DOHH2 (cell line): ENCODE measurements around the gene HOXC6.

Source experiments
- H3F3A ChIP-seq: fragments of 200-600 bp; sonication (generic), shearing (Covaris generic); 2 replicates; pipeline ENCODE4 v1.6.0; 2016; ENCODE audit warnings: antibody characterized with exemption, mild to moderate bottlenecking; ENCODE audit not compliant: control insufficient read depth, insufficient read depth
- H3K27ac ChIP-seq: fragments of 200-600 bp; sonication (generic); 2 replicates; pipeline ENCODE4 v1.5.1; 2014; ENCODE audit warnings: low read depth, mild to moderate bottlenecking, low read length, moderate library complexity
- H3K27me3 ChIP-seq: fragments of 200-600 bp; sonication (generic); 2 replicates; pipeline ENCODE4 v1.6.1; 2014; ENCODE audit warnings: mild to moderate bottlenecking, low read length, mixed read lengths; ENCODE audit not compliant: control insufficient read depth
- H3K36me3 ChIP-seq: fragments of 200-600 bp; sonication (generic); 2 replicates; pipeline ENCODE4 v1.6.1; 2014; ENCODE audit warnings: mild to moderate bottlenecking, low read length, moderate library complexity, mixed read lengths; ENCODE audit not compliant: control insufficient read depth
- H3K4me1 ChIP-seq: fragments of 200-600 bp; sonication (generic); 2 replicates; pipeline ENCODE4 v1.6.1; 2014; ENCODE audit warnings: mild to moderate bottlenecking, low read length, mixed read lengths; ENCODE audit not compliant: control insufficient read depth
- H3K4me2 ChIP-seq: fragments of 200-600 bp; sonication (generic); 2 replicates; pipeline ENCODE4 v1.6.0; 2014; ENCODE audit warnings: mild to moderate bottlenecking, low read length, moderate library complexity
- H3K4me3 ChIP-seq: fragments of 200-600 bp; sonication (generic); 2 replicates; pipeline ENCODE4 v1.5.1; 2014; ENCODE audit warnings: mild to moderate bottlenecking, low read length, mixed read lengths
- H3K79me2 ChIP-seq: fragments of 200-600 bp; sonication (generic); 2 replicates; pipeline ENCODE4 v1.6.1; 2014; ENCODE audit warnings: mild to moderate bottlenecking, low read length, mixed read lengths; ENCODE audit not compliant: control insufficient read depth
- H3K9me2 ChIP-seq: fragments of 200-600 bp; sonication (generic); replicated peaks from 2 replicates; pipeline ENCODE4 v1.6.1; 2014; ENCODE audit warnings: mild to moderate bottlenecking, low read length, mixed read lengths; ENCODE audit not compliant: control insufficient read depth
- H3K9me3 ChIP-seq: fragments of 200-600 bp; sonication (generic); 2 replicates; pipeline ENCODE4 v1.6.1; 2014; ENCODE audit warnings: antibody characterized with exemption, low read length, mixed read lengths; ENCODE audit not compliant: control insufficient read depth, insufficient read depth
- H4K20me1 ChIP-seq: fragments of 200-600 bp; sonication (generic); 2 replicates; pipeline ENCODE4 v1.6.0; 2014; ENCODE audit warnings: low read depth, mild to moderate bottlenecking, antibody characterized with exemption, low read length, moderate library complexity; ENCODE audit not compliant: control insufficient read depth, insufficient read depth
- EZH2phosphoT487 ChIP-seq: fragments of 200-600 bp; sonication (generic); IDR thresholded peaks from 2 replicates; pipeline ENCODE4 v1.6.1; 2017; ENCODE audit warnings: borderline replicate concordance, mild to moderate bottlenecking, antibody characterized with exemption, low read length, moderate library complexity, mixed read lengths
- TF ChIP-seq, protein P1 (sequence below): fragments of 200-600 bp; sonication (generic); IDR thresholded peaks from one replicate; pipeline ENCODE4 v1.5.1; 2014; ENCODE audit warnings: antibody characterized with exemption, mild to moderate bottlenecking, low read depth, low read length; ENCODE audit not compliant: poor library complexity, severe bottlenecking

Gene HOXC6

GRCh38 chr12:53980802-53981496, 47.3 kb upstream of the HOXC6 start:
- peaks cover 6% of the 10 kb centered on the region; the same call in 1 of the 2 replicates for H3F3A ChIP-seq
- no peak for TF ChIP-seq EZH2phosphoT487
- TF ChIP-seq, protein P1, sequence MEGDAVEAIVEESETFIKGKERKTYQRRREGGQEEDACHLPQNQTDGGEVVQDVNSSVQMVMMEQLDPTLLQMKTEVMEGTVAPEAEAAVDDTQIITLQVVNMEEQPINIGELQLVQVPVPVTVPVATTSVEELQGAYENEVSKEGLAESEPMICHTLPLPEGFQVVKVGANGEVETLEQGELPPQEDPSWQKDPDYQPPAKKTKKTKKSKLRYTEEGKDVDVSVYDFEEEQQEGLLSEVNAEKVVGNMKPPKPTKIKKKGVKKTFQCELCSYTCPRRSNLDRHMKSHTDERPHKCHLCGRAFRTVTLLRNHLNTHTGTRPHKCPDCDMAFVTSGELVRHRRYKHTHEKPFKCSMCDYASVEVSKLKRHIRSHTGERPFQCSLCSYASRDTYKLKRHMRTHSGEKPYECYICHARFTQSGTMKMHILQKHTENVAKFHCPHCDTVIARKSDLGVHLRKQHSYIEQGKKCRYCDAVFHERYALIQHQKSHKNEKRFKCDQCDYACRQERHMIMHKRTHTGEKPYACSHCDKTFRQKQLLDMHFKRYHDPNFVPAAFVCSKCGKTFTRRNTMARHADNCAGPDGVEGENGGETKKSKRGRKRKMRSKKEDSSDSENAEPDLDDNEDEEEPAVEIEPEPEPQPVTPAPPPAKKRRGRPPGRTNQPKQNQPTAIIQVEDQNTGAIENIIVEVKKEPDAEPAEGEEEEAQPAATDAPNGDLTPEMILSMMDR: no peak
- H3K36me3 ChIP-seq: no peaks in the 10 kb centered on the region
- no peak overlapping the region for H3K27ac ChIP-seq
- H3K79me2 ChIP-seq: no peaks in the 10 kb centered on the region
- H3K4me1 ChIP-seq: peaks cover 39% of the 10 kb centered on the region
- no peaks in the 10 kb centered on the region for H3K9me2 ChIP-seq
- H3K4me2 ChIP-seq: no peak overlapping the region
- H4K20me1 ChIP-seq: no peaks in the 10 kb centered on the region
- peaks cover 52% of the 10 kb centered on the region for H3K27me3 ChIP-seq
- no peak overlapping the region for H3K4me3 ChIP-seq
- H3K9me3 ChIP-seq: no peaks in the 10 kb centered on the region

- Histone ChIP-seq H3K27me3 (peaks cover 61% of the 10 kb centered on the region), H4K20me1 (no peaks in the 10 kb centered on the region), H3K79me2 (no peaks in the 10 kb centered on the region), H3K27ac (no peak overlapping the region), H3K4me1 (peaks cover 42% of the 10 kb centered on the region), H3K4me2 (no peak overlapping the region), H3K9me3 (no peaks in the 10 kb centered on the region), H3K4me3 (no peak overlapping the region), H3K36me3 (no peaks in the 10 kb centered on the region), H3K9me2 (no peaks in the 10 kb centered on the region), H3F3A (peaks cover 6% of the 10 kb centered on the region; the same call in 1 of the 2 replicates)
- no peak for TF ChIP-seq EZH2phosphoT487
- TF ChIP-seq, protein P1: peak; percentile 21
Observed at GRCh38 chr12:53981634-53982565, 46.3 kb upstream of the HOXC6 start.

DNA sequence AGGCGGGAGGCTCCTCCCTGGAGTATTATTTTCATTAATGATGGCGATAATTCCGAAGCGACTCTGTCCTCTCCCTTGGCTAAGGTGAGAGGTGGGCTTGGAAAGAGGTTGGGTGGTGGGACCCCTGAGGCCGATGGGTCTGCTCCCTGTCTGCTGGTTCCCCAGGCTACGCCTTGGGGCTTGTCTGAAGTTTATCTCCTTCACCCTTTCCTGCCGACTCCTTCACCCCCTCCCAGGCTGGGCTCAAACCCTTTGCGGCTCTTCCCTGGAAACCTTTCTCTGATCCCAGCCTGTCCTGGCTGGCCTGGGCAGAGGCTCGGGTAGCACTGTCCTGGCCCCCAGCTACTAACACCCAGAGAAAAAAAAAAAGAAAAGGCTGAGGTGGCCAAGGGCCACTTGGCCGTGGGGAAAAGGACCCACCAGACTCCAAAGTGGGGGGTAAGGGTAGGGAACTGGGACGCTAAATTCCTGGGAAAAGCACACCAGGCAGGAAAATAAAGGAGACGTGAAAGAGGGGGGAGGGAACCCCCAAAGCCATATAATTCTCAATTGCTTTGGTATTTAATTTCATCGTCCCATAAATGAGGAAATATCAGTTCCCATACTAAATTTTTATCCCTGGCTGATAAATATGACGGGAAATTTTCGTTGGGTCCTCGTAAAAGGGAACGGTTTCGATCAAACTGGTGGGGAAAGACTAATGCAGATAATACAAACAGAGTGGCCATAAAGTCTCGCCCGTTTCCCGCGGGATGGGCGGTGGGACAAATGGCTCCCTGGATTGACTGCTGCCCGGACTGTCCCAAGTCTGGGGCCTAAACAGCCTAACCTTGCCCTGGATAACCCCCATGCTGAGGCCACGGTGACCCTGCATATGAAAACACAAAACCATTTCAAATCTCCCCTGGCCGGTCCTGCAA, 45.3 kb upstream of the HOXC6 start:
- Histone ChIP-seq H3F3A (peaks cover 6% of the 10 kb centered on the region; the same call in 1 of the 2 replicates), H3K9me3 (no peaks in the 10 kb centered on the region), H3K27me3 (peaks cover 71% of the 10 kb centered on the region), H3K9me2 (no peaks in the 10 kb centered on the region), H3K4me1 (peaks cover 39% of the 10 kb centered on the region), H4K20me1 (no peaks in the 10 kb centered on the region), H3K4me2 (peak overlapping the region; percentile 82; the same call in 1 of the 2 replicates), H3K36me3 (no peaks in the 10 kb centered on the region), H3K79me2 (no peaks in the 10 kb centered on the region), H3K27ac (no peak overlapping the region), H3K4me3 (no peak overlapping the region)
- TF ChIP-seq EZH2phosphoT487: no peak
- TF ChIP-seq, protein P1: no peak
